DMS53 treated with DMSO at 0.1 percent for 48 hours (cell line): Measurements from ENCODE around the gene HYAL1.

Source experiments
- DNase-seq: peaks from one replicate; lab custom pipeline; 2025; ENCODE audit not compliant: unreplicated experiment; lab: John Stamatoyannopoulos, UW

The HYAL1 gene

DNA sequence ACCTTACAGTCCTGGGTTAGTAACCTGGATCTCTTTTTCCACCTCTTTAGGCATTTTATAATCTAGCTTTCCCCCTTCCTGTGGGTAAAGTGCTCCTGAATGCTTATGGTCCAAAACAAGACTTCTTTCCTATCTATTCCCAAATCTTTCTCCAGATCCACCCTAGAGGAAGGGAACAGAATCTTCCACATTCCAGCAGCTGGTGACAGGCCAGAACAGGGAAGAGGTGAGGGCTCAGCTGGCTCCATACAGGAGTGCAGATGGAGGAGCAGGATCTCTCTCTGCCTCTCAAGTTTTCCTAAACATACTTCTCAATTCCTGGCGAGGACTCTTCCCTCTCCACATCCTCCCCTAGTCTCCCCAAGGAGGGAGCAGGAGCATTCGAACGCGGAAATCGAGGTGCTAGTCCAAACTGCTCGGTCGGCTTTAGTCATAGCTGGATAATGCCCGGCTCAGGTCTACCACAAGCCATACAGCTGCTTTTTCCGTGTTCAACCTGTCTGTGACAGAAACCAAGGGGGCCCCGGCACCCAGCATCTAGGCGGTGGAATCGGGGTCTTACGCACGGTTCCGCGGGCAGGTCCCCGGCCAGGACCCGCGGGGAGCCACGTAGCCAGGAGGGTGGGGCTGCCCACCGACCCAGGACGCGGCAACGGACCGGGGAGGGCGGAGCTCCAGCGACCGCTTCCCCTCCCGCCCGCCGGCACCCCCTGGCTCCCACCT, 33.2 kb upstream of the HYAL1 start:
- no peak for DNase-seq

DNA sequence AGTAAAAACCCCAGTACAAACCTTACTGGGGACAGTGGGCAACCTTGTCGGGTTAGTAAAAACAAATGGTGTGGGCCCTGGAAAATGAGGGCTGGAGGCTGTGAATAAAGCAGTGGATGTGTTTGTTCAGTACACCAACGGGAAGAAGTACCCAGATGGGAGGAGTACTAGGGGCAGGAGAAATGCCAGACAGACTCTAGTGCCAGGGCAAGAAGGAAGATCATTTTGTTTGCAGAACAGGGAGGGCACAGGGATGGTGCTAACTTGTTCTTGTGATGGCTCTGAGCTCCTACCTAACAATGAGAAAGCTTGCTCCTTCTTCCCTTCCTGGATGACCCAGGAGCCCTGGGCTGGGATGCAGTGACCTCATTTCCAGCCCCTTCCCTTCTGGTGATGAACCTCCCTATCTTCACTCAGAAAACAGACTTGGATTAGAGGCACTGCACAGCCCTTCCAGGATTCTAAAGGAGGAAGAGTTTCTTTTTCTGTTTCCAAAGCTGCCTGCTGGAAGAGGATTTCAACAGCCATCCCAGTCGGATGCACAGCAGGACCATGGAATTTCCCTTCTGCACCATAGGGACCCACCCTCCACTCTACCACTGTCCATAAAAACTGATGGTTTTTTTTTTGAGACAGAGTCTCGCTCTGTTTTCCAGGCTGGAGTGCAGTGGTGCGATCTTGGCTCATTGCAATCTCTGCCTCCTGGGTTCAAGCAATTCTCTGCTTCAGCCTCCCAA, 31.1 kb upstream of the HYAL1 start:
- DNase-seq = no peak

DNA sequence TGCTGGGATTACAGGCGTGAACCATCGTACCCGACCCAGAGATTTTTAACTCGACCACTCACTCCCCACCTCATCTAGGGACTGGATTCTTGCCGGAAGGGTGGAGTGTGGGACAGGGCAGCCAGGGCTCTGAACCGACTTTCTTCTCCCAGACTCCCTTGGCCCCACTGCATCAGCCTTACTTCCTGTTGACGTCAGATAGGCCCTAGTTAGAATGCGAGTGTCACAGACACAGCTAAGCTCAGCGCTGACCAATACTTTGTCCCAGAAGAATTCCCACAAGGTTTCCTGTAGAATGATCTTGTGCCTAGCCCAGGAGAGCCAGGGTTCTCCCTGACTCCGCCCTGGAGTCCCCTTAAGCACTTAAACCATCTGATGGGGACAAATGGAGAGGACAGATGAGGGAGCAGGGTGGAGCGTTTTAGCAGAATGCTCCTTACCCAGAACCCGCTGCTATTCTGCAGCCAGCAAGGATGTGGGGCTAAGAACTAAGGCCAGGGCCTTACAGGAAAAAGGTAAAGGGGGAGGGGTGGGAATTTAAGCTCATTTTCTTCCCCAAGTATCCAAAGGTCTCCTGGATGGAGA, 30.5 kb upstream of the HYAL1 start:
- DNase-seq = no peak

DNA sequence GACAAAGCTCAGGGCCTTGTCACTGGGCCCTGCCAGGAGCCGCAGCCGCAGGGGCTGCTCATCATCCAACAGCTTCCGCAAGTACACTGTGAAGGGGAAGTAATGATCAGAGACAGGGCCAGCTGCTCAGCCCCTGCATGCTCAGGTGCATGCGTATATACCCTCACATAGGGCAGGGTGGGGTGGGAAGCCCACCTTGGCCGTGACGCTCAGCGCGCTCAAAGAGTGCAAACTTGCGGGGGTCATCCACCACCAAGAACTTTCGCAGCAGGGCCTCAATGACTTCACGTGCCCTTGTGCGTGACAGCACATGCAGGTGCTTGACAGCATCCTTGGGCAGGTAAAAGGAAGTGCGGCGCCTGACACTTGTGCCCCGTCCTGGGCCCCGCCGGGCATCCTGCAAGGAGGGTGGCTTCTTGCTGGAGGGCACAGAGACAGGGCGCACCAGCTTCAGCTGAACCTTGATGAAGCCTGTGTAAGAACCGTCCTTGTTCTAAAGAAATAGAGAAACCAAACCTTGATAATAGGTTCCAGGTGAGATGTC, 28.1 kb upstream of the HYAL1 start:
- no peak for DNase-seq

DNA sequence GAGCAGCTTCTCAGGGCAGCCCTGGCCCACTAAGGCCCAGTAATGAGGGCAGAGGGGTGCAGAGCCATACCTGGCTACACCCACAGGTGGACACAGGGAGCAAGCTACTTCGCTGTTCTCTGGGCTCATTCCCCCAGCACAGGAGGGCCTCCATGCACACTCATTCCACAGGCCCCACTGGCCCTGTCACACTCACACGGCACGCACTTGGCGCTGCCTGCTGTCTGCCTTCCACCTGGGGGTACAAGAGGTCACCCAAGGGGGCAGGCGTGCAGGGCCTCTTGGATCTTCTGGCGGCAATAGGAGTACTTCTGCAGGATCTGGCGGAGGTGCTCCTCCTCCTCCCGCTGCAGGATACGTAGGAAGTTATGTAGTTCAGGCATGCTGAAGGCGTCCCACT, 27.0 kb upstream of the HYAL1 start:
- no peak for DNase-seq

DNA sequence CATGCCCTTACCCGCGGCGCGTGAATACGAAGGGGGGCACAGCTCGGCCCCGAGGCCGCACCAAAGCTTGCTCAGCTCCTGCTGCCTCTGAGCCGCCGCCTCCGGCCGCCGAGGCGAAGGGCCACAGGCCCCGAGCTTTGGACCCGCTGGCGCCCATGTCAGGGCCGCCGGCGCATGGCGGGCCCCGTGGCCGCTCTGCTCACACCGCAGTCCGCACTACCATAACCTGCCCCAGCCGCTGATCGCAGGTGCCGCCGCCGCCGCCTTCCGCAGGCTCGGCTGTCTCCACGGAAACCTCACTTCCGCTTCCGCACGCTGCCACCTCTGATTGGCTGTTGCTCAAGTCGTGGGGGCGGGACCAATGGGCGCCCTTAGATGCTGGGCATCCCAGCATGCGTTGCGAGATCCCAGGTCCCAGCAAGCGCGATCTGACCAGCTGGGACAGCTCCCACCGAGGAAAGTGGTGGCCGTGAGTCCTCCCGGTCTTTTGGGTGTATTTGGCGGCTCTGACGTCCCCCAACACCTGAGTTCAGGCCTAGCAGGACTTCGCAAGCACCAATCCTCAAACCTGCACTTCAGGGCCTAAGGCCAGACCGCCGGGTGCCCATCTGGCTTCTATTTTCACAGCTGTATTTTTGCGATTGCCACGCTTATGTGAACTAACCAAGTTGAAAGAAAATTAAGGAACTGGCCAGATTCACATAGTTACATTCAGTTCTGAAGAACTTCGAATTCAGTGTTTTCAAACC, 24.7 kb upstream of the HYAL1 start, which contains the start of gene TUSC2:
TUSC2 (minus strand) TSS at position 281 of the 749 bp plus-strand sequence; CDS start at position 157, 124 bp downstream.
- DNase-seq = peak; percentile 56

DNA sequence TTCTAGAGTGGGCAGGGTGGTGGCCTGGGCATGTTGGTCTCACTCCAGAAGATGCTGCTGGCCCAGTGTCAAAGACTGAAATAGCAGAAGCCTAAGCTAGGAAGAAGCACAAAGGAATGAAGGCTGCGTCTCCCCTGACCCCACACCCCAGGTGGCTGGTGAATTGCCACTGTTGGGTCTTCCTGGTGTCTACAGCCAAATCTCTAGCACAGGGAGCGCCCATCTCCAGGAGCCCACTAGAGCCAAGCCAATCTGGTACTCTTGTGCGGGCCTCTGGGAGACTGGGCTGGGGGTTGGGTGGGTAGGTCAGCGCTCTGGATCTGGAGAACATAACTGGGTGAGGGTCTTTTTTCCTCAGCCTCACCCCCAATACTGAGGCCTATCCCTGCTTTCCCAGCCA, 23.8 kb upstream of the HYAL1 start:
- no peak for DNase-seq

DNA sequence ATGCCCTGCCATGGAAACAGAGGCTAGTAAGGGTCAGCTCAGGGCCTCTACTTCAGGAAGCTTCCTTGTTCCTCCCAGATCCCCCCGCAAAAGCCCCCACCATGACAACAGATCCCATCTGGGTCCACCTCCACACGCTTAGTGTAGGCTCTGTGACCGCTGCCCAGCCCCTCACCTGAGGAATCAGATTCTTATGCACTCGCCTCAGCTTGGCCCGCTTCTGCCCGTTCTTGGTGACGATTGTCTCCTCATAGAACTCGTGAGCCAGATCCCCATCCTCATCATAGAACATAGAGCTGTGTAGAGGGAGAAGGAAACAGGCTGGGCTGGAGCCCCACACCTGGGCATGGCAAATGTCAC, 22.8 kb upstream of the HYAL1 start:
- no peak for DNase-seq

DNA sequence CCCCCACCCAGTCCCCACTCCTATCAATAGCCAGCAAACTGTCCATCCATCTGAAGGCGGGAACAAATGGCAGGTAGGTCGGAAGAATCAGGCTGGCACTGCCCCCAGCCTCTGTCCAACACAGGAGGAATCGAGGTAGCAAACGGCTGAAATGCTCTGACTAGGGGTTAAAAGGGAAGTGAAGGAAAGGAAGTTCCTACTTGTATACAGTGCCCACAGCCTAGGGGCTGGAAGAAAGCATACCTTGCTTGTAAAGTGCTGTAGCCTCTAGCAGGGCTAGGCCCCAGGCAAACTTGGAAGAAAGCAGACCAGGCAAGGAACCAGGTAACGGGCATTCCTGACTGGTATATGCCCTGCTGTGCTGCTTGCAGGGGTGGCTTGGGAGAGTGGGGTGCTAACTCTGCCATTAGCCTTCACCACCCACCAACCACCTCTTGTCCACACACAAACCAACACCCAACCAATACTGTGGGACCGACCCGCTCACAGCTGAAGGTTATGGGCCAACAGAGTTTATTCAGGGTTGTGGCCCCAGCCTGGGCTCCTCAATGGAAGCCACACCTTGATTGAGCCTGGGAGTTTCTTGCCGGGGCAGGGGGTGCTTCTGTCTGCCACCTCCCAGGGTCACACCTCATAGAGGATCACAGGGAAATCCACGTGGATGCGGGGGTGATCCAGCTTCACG, 22.3 kb upstream of the HYAL1 start:
- no peak for DNase-seq

DNA sequence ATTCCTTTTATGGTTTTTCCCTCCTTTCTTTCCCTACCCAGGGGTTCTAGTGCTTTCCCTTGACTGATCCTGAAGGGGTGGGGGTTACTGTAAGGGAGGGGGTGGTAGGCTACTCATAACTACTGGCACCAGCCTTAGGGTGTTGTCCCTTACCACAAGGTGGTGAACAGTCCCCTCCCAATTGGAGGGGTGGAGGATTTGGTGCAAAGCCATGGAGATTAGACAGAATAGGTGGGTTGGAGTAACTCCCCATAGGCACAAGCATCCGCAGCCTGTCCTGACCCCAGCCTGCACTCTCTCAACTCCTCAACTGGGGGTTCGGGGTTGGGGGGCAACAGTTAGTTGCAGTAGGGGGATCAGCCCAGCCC, 21.7 kb upstream of the HYAL1 start:
- no peak for DNase-seq

DNA sequence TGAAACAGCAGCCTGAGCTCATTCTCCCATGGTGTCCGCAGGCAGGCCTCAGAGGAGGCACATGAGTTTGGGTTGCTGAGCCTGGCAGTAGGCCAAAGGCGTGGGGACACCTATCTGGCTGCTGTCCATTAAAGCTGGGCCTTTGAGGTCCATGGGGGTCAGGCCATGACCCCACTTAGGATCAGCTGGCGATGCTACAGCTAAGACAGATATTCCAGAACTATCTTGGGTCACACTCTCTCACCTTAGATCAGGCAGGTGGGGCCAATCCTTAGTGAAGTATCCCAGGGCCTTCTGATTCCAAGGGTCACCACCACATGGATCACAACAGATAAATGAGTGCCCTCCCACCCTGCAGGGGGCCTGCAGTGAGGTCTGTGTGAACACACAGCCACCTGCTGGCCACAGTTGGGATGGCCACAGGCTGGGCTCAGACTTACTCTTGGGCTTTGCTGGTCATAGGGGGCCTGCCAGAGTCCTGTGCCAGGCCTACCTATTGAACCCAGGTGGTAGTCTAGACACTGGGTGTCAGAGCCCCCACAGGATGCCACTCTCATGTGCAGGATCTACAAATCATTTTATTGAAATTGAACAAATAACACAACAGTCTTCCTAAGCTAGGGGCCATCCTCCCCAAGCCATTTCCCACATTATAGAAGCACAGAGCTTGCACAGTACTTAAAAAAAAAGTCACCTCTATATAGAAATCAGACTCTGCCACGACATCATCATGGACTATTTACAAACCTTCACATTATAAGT, 21.2 kb upstream of the HYAL1 start:
- no peak for DNase-seq

DNA sequence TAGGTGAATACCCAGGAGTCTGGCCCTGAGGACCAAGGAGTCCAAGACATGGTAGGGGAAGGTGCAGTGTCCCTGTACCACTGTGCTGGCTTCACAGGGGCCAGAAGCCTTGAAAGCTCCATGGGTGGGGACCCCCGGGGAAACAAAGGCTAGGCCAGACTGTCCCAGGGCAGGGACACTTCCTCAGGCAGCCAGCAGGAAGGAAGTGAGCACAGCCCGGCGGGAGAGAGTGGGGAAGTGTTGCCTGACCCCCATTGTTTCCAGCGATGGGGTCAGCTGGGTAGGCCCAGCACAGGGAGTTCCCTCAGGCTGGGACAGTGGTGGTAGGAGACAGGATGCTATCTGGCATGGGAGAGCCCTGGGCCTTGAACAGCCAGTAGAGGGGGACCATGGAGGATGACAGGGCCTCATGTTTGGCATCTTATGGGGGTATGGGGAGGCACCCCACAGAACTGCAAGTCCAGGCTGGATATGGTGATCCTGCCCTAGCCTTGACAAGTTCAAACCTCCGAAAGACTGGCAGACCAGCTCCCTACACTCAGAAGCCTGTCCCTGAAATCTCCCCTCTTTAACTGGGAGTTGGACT, 20.3 kb upstream of the HYAL1 start:
- no peak for DNase-seq

DNA sequence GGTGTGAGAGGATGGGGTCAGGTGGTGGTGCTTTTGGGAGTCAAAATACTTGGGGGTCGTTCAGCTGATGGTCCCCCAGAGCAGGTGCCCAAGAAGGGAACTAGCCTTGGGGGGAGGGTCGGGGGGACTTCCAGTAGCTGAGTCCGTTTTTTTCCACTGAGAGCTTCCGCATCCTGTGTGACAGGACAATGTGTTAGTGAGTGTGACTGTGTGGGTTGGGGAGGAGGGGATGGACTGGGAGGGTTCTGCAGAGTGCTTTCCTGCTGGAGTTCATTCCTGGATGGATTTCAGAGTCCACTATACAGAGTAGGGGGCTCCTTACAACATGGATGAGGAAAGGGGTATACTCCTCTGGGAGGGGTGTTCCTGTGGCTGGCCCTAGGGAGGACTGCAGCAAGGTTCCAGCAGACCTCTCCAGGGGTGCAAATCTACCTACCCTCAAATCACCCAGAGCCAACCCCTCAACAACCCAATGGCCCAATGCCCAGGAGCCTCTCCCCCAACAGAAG, 19.8 kb upstream of the HYAL1 start:
- DNase-seq = no peak

DNA sequence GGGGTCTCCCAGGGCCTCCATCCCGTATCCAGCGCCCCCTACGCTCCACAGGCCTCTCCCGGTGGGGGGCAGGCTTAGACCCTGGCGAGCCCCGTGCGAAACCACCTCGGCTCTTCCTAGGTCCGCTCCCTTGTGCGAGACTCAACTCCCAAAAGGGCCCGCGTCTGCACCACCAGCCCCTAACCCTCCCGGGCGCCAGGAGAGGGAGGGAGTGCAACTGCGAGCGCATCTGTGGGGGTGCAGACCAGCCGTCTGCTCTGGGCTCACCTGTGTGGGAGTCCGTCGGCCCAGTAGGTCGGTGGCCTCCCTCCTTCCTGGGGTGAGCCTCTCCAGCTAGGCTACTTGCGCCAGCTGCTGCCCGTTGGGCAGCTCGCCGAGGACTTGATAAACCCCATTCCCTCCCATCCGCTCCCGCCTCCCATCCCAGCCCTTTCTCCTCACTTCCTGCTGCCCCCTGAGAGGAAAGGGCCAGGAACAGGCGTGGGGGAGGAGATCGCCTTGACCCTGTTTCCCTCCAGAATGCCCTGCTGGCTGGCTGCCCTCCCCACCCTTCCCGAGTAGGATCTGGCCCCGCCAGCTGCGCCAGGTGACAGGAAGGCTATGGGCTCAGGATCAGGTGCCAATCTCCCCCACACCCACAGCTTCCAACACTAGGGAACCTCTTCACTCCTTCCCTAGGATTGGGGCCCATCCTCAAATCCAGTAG, 19.2 kb upstream of the HYAL1 start, which contains the start of gene HYAL2:
HYAL2 (minus strand) TSS at position 360 of the 706 bp plus-strand sequence. CDS start 2,256 bp downstream, outside the sequence.
- DNase-seq = no peak

DNA sequence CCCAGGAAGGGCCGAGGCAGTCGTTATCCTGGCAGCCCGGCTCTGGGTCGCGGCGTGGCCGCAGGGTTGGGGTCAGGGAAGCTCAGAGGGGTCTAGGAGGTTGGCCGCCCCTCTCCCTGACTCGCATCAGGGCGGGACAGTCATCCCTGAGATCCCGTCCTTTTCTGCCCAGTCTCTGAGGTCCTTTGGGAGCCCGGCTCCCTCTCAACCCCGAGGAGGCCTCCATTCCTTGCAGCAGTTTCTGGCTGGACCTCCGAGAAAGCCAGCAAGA, 18.7 kb upstream of the HYAL1 start:
- no peak for DNase-seq

DNA sequence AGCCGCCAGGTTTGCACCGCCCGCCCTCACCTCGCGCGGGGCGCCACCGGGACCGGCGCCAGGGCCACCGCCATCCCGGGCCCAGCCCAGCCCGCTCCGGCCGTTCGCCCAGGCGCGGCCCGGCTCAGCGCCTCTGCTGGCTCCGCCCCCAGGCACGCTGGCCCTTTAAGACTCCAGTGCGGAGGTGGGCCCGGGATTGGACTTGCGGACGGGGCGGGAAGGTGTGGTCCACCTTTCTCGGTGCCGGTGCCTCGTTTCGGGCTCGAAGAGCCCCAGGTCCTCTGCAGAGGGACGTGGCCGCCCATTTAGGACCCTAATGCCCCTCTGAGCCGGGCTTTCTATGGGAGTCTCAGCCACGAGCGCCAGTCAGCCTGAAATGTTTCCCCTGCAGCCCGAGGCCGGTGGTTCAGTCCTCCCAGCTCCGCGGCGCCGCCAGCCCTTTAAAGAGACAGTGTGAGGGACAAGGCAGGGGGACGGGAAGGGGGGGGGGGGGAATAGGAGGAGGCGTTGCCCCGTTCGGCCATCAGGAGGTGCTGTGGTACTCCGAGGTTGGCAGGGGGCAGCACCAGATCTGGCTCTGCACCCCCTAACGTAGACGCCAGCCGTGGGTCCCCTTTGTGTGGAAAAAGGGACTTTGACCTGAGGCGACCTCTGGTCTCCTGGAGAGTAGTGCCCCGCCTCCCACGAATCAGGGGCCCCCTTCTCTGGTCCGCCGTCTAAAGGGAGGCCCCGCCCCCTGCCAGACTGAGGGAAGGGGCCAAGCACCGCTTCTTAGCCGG, 18.2 kb upstream of the HYAL1 start:
- DNase-seq = peak; percentile 44

DNA sequence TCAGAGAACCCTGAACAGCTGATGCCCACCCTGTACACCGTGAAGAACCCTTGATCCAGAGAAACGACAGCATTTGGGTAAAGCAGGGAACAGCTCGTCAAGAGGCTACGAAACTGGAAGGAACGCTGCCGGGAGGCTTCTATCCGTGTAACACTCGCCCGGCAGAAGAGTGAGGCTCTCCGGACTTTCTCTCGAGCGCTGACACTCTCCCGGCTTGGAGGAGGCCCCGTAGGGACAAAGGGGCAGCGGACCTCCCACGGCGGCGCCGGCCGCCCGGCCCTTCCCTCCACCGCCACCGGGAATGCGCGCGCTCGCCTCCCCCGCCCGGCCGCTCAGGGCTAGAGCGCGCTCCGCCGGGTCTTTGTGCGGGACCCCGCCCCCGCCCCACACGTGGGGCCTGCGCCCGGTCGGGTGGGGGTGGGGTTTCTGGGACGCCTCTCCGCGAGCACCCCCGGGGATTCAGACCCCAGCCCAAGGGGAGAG, 17.5 kb upstream of the HYAL1 start:
- no peak for DNase-seq
